NT2/D1 (cell line): ENCODE data around the gene DCTN3.

Experiments
- DNase-seq: peaks from one replicate; pipeline ENCODE4 v3.0.0-alpha.2; 2011; ENCODE audit warnings: low read depth, low spot score
- H3K27me3 ChIP-seq: 2 replicates; pipeline ENCODE4 v1.6.0; 2011; ENCODE audit warnings: mild to moderate bottlenecking; ENCODE audit not compliant: insufficient read length, insufficient read depth
- H3K36me3 ChIP-seq: 2 replicates; pipeline ENCODE4 v1.6.1; 2011; ENCODE audit warnings: mild to moderate bottlenecking, low read length, mixed read lengths; ENCODE audit not compliant: insufficient read depth, insufficient read length
- H3K4me1 ChIP-seq: 2 replicates; pipeline ENCODE4 v1.5.1; 2011; ENCODE audit not compliant: insufficient read depth, insufficient read length
- H3K4me3 ChIP-seq: 2 replicates; pipeline ENCODE4 v1.5.1; 2011; ENCODE audit warnings: low read depth; ENCODE audit not compliant: insufficient read length
- H3K9ac ChIP-seq: 2 replicates; pipeline ENCODE4 v1.6.0; 2011; ENCODE audit warnings: low read depth; ENCODE audit not compliant: insufficient read length
- H3K9me3 ChIP-seq: 2 replicates; pipeline ENCODE4 v1.5.1; 2011; ENCODE audit warnings: mild to moderate bottlenecking, low read length; ENCODE audit not compliant: insufficient read depth
- SUZ12 ChIP-seq: IDR thresholded peaks from 2 replicates; pipeline ENCODE4 v1.6.1; 2011; ENCODE audit not compliant: insufficient read length, insufficient read depth; ENCODE audit errors: extremely low read depth
- YY1 ChIP-seq: IDR thresholded peaks from 2 replicates; pipeline ENCODE4 v1.6.1; 2011; ENCODE audit not compliant: insufficient read length, insufficient read depth
- ZNF274 ChIP-seq: IDR thresholded peaks from 2 replicates; pipeline ENCODE4 v1.6.1; 2011; ENCODE audit warnings: mild to moderate bottlenecking, low read depth, low read length

The DCTN3 gene

DNA sequence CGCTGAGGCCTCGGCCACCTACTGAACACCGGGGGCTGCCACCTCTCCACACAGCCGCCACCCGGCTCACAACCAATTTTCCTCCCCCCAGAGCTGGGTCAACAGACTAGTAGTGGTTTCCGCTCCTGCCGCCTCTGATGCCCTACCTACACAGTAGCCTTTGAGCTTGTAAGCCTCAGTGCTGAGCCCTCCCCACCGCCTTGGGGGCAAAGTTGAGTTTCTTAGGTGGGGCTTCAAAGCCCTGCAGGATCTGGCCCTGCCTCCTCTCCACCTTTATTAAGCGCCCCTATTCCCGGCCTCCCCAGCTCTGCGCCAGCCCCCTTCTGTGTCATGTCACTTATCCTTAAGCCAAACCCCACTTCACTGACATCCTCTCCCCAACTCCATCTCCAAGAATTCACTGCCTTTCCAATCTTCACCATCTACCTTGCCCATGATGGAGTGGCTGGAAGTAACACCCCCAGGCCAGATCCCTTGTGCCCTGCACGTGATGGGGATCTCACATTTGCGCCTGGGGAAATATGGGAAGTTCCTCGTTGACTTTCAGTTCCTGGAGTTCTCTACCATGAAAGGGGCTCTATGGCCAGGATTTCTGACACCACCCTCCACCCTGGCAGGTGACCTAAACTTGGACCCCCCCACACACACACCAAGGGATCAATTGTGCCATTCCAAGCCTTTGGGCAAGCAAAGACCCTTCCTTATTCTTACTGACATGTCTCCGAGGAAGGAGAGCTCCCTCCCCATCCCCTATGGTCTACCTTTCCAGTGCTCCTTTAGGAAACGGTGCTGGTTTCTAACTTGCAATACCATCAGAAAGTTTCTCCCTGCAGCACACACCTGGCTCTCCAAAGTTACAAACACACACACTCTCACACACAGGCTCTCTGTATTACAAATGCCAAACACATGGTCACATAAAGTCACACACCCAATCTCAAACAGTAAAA is 28.1 kb downstream of the DCTN3 start:
- Histone ChIP-seq H3K36me3 (no peaks in the 10 kb centered on the region), H3K4me1 (peaks cover 30% of the 10 kb centered on the region), H3K9ac (no peak overlapping the region), H3K27me3 (peaks cover 62% of the 10 kb centered on the region), H3K4me3 (peak overlapping the region; percentile 3), H3K9me3 (no peaks in the 10 kb centered on the region)
- TF ChIP-seq ZNF274 = no peak
- DNase-seq = no peak

GRCh38 chr9:34591248-34591916 is 28.9 kb downstream of the DCTN3 start:
- Histone ChIP-seq H3K36me3 (no peaks in the 10 kb centered on the region), H3K27me3 (peaks cover 70% of the 10 kb centered on the region), H3K9me3 (no peaks in the 10 kb centered on the region), H3K4me1 (peaks cover 30% of the 10 kb centered on the region), H3K9ac (peak overlapping the region; percentile 79), H3K4me3 (peak overlapping the region; percentile 48)
- peak; percentile 84 for DNase-seq
- TF ChIP-seq ZNF274 = no peak
- no peak for TF ChIP-seq YY1
- no peak for TF ChIP-seq SUZ12

DNA sequence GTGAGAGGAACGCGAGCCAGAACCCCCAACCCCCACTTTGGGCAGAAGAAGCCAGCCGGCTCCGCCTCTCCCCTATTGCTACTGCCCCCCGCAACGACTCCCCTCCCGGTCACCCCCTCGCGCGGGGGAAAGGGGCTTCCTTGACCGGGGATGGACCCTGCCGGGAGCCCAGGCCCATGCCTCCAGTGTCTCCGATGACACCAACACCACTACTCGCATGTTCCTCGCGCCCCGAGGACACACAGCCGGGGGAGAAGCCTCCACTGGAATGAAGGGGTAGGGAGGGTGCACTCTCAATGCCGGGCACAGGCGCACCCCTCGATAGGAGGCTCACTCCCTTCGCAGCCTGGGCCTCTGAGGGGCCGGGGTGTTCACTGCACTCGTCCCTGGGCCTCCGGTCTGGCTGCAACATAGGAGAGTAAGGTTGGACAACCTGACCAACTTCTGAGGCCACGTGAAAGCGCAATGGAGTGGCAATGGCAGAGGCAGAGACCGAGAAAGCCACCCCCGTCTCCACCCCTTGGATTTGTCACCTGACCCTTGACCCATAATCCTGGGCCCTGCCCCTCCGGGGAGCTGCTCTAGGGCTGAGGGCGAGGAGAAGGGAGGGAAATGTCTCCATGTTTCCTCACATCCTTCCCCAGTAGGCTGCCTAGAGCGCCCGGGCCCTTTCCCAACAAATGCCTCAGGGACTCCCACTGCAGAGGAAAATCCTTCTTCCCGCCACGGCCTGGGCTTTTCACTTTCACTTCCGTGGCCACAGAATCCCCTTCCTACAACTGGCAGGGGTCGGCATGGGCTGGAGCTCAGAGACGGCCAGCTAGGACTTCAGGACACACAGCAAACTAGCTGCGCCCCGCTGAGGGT is 29.7 kb downstream of the DCTN3 start:
- peaks cover 78% of the 10 kb centered on the region for H3K27me3 ChIP-seq
- peak overlapping the region; percentile 79 for H3K9ac ChIP-seq

DNA sequence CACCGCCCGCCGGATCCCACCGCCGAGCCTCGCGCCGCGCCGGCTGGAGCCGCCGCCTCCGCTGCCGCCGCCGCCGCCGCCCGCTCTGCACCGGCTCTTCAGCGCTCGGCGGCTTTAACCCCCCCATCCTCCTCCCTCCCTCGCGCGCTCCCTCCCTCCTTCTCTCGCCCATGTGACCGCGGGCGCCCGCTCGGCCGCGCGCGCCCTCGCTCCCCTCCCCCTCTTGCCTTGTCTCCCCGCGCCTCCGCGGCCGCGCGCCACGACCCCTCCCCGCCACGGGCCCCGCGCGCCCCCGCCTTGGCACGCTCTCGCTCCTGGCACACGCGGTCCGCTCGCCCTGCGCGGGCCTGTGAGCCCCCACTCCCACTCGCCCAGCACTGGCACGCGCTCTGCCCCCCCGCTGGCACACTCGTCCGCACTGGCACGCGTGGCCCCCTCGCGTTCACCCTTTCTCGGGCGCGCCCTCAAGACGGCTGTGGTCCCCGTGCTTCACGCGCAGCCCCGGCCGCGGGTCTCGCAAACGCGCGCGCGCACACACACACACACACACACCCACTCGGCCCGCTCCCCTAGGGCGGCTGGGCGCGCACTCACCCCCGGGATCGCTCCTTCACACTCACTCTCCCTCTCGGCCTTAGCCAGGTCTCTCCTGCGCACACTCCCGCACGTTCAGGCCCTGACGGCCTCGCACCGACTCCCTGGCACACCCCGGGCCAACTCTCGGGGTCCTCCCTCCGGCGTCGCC is 30.5 kb downstream of the DCTN3 start, which contains the start of gene CNTFR:
TSS of gene CNTFR (minus strand) at position 89 of the 745 bp plus-strand sequence. CDS start 20,743 bp downstream, outside the sequence.
- H3K27me3 ChIP-seq = peaks cover 86% of the 10 kb centered on the region

More for the DNA sequence above, 29.7 kb downstream of the DCTN3 start:
- no peaks in the 10 kb centered on the region for H3K9me3 ChIP-seq
- H3K4me3 ChIP-seq = peak overlapping the region; percentile 48
- no peaks in the 10 kb centered on the region for H3K36me3 ChIP-seq
- H3K4me1 ChIP-seq = peaks cover 34% of the 10 kb centered on the region
- TF ChIP-seq ZNF274 = no peak
- TF ChIP-seq YY1 = no peak
- TF ChIP-seq SUZ12 = no peak
- DNase-seq = no peak

GRCh38 chr9:34588671-34589635 is 31.3 kb downstream of the DCTN3 start:
- H3K9ac ChIP-seq = peak overlapping the region; percentile 69
- H3K4me3 ChIP-seq = peak overlapping the region; percentile 48
- H3K4me1 ChIP-seq = peaks cover 43% of the 10 kb centered on the region
- no peaks in the 10 kb centered on the region for H3K36me3 ChIP-seq
- no peak for DNase-seq
- TF ChIP-seq ZNF274 = no peak
- peak; percentile 86 for TF ChIP-seq SUZ12
- no peaks in the 10 kb centered on the region for H3K9me3 ChIP-seq
- peaks cover 95% of the 10 kb centered on the region for H3K27me3 ChIP-seq

More for the DNA sequence above, 30.5 kb downstream of the DCTN3 start, which contains the start of gene CNTFR:
- Histone ChIP-seq H3K9me3 (no peaks in the 10 kb centered on the region), H3K36me3 (no peaks in the 10 kb centered on the region), H3K9ac (peak within 1 kb of the TSS; percentile 79), H3K4me1 (peaks cover 42% of the 10 kb centered on the region), H3K4me3 (peak within 1 kb of the TSS; percentile 48)
- no peak for TF ChIP-seq ZNF274
- no peak for TF ChIP-seq SUZ12
- TF ChIP-seq YY1 = no peak
- DNase-seq = no peak

- H3K27me3 ChIP-seq = peaks cover 85% of the 10 kb centered on the region
- H3K4me3 ChIP-seq = no peak overlapping the region
- no peaks in the 10 kb centered on the region for H3K36me3 ChIP-seq
- H3K9me3 ChIP-seq = no peaks in the 10 kb centered on the region
- DNase-seq = no peak
- H3K4me1 ChIP-seq = peaks cover 37% of the 10 kb centered on the region
- TF ChIP-seq SUZ12 (no peak), ZNF274 (no peak), YY1 (no peak)
- no peak overlapping the region for H3K9ac ChIP-seq
These were observed 33.0 kb downstream of the DCTN3 start for GRCh38 chr9:34587271-34587670.
